ENCODE measurements around the gene WDFY4. TPM values are rescaled to one million over a fixed set of nuclear protein-coding genes. Genes with fewer than 3 reads are reported as not detected.

Gene WDFY4
- total RNA-seq, 1 experiment from 2014 or later = not detected

- H3K23me2 ChIP-seq (ENCODE audit: insufficient read length, low read depth, low read length, poor library complexity, severe bottlenecking) = peaks cover 11% of the 10 kb centered on the region
- H3K4ac ChIP-seq (ENCODE audit: low read depth, low read length) = no peak overlapping the region
- Mint-ChIP-seq H3K4me1 (peaks cover 14% of the 10 kb centered on the region in 2 experiments), H3K4me3 (peak overlapping the region in 1 of 2 experiments; percentile 73; a peak in 2 of 5 replicates), H3K9me3 (no peaks in the 10 kb centered on the region), H3K27ac (no peak overlapping the region), H3K36me3 (ENCODE audit: insufficient read depth in 1 of 3, low read depth in 3 of 3) (no peaks in the 10 kb centered on the region), H3K27me3 (ENCODE audit: low read depth) (peaks cover 51% of the 10 kb centered on the region)
- no peak overlapping the region for H3K9ac ChIP-seq (ENCODE audit: extremely low read depth, insufficient read length, low read length)
- no peak overlapping the region for H3K27ac ChIP-seq (ENCODE audit: insufficient read length, low read depth, low read length)
- no peak for DNase-seq
- no peak overlapping the region for H2BK12ac ChIP-seq (ENCODE audit: insufficient read length, low read depth, low read length)
- no peaks in the 10 kb centered on the region for H3K79me1 ChIP-seq (ENCODE audit: insufficient read depth, low read depth, low read length, poor library complexity, severe bottlenecking)
- H3K79me2 ChIP-seq (ENCODE audit: insufficient read depth, low read length) = no peaks in the 10 kb centered on the region
- H3K4me2 ChIP-seq (ENCODE audit: insufficient read depth, insufficient read length, low read length) = peak overlapping the region; percentile 84
- H3T11ph ChIP-seq (ENCODE audit: low read length) = no peak overlapping the region
- no peak overlapping the region for H3K18ac ChIP-seq (ENCODE audit: insufficient read length, low read depth, low read length)
- H4K20me1 ChIP-seq (ENCODE audit: control insufficient read depth, insufficient read depth, insufficient read length) = no peaks in the 10 kb centered on the region
- no CpG with 5 or more reads among the region's 10 CpGs for WGBS (ENCODE audit: extremely low coverage, insufficient read length, low lambda C conversion rate)
- H3K14ac ChIP-seq (ENCODE audit: insufficient read depth, low read length) = peak overlapping the region; percentile 66
- TF ChIP-seq CTCF (conservative IDR thresholded peaks at IDR 0.05) = no peak
- H4K8ac ChIP-seq (replicated peaks; ENCODE audit: insufficient read length, low read depth, low read length) = no peak overlapping the region
- no peak overlapping the region for H4K5ac ChIP-seq (ENCODE audit: insufficient read length, low read depth, low read length)
- no peaks in the 10 kb centered on the region; the same call in 1 of the 2 replicates for H3K4me1 ChIP-seq (ENCODE audit: insufficient read depth, low read length)
- H2AFZ ChIP-seq (ENCODE audit: low read length) = no peak overlapping the region
- no peak overlapping the region for H2BK20ac ChIP-seq (ENCODE audit: low read depth, low read length, poor library complexity, severe bottlenecking)
- no peak overlapping the region for H3K56ac ChIP-seq (ENCODE audit: insufficient read length, low read depth, low read length)
- H3K9me3 ChIP-seq (ENCODE audit: control insufficient read depth, low read depth, low read length) = no peaks in the 10 kb centered on the region
- no peak overlapping the region for H2BK15ac ChIP-seq (ENCODE audit: low read depth, low read length)
- H2BK5ac ChIP-seq (ENCODE audit: insufficient read length, low read length) = no peak overlapping the region
- H2BK120ac ChIP-seq (ENCODE audit: low read depth, low read length, poor library complexity, severe bottlenecking) = no peak overlapping the region
- H4K91ac ChIP-seq (ENCODE audit: insufficient read length, low read depth, low read length) = no peak overlapping the region
- peaks cover 5% of the 10 kb centered on the region; the same call in 1 of the 2 replicates for H3K27me3 ChIP-seq (ENCODE audit: insufficient read depth, low read length)
- H3K23ac ChIP-seq (ENCODE audit: insufficient read length, low read depth, low read length) = no peak overlapping the region
- no peak overlapping the region for H2AK5ac ChIP-seq (ENCODE audit: insufficient read length, low read length)
These were observed 27.8 kb upstream of the WDFY4 start for GRCh38 chr10:48656914-48657305.

Measured in H9 (cell line).